GM12875 (cell line): ENCODE data around the gene PRDX1.
"Not testable (repeated sequence)": the region's sequence is repeated elsewhere in the genome, so short reads cannot be mapped to it uniquely, and the experiment has no call there.

Experiments
- H3K4me3 ChIP-seq: one replicate; pipeline ENCODE4 v1.5.1; 2011; ENCODE audit warnings: low read depth, low read length, control low read depth
- TF ChIP-seq, protein P1 (sequence below): IDR thresholded peaks from 2 replicates; pipeline ENCODE4 v1.5.1; 2011; ENCODE audit warnings: low read depth, mild to moderate bottlenecking, control low read depth, inconsistent platforms, low read length, moderate library complexity, borderline replicate concordance; ENCODE audit not compliant: insufficient read depth

PRDX1 gene

DNA sequence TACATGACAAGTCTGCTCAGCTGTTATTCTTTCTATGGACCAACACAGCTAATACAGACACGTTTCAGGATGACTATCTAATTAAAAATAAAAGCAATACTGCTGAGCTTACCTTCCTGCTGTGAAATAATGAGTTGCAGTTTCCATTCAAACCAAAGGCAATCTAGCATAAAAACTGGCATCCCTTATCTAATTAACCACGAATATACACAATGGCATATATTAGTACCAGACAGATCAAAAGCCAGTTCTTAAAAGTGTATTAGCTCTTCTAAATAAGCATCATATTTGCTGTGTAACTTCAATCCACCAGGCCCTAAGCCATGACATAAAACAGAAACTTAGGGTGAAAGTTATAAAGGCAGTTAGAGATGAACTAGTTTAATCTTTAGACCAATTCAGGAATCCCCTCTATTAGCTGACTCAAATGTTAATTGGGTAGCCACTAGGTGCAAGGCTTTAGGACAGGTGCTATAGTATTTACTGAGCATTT lies 51.3 kb downstream of the PRDX1 start:
- TF ChIP-seq, protein P1, sequence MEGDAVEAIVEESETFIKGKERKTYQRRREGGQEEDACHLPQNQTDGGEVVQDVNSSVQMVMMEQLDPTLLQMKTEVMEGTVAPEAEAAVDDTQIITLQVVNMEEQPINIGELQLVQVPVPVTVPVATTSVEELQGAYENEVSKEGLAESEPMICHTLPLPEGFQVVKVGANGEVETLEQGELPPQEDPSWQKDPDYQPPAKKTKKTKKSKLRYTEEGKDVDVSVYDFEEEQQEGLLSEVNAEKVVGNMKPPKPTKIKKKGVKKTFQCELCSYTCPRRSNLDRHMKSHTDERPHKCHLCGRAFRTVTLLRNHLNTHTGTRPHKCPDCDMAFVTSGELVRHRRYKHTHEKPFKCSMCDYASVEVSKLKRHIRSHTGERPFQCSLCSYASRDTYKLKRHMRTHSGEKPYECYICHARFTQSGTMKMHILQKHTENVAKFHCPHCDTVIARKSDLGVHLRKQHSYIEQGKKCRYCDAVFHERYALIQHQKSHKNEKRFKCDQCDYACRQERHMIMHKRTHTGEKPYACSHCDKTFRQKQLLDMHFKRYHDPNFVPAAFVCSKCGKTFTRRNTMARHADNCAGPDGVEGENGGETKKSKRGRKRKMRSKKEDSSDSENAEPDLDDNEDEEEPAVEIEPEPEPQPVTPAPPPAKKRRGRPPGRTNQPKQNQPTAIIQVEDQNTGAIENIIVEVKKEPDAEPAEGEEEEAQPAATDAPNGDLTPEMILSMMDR, result no peak
- H3K4me3 ChIP-seq, result no peak overlapping the region

DNA sequence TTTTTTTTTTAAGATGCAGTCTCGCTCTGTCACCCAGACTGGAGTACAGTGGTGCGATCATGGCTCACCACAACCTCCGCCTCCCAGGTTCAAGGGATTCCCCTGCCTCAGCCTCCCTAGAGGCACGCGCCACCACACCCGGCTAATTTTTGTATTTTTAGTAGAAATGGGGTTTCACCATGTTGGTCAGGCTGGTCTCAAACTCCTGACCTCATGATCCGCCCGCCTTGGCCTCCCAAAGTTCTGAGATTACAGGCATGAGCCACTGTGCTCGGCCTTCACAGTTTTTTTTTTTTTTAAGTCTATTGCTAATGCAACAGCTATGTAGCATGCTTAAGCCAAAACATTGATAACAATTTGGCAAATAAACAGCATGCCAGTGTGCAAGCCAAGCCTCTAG lies 54.3 kb downstream of the PRDX1 start:
- H3K4me3 ChIP-seq, result not testable (repeated sequence)

DNA sequence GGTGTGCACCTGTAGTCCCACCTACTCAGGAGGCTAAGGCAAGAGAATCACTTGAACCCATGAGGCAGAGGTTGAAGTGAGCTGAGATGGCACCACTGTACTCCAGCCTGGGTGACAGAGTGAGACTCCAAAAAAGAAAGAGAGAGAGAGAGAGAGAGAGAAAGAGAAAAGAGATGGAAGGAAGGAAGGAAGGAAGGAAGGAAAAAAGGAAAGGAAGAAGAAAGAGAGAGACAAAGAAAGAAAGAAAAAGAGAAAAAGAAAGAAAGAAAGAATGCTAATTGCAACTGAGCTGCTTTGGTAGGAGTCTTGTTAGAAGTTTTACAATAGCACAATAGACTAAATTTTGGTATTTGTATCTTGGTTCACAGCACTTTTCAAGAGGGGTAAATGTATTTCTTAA lies 56.4 kb downstream of the PRDX1 start:
- TF ChIP-seq, protein P1, result no peak
- H3K4me3 ChIP-seq, result no peak overlapping the region
